Bronchial epithelial cell (primary cell): Measurements from ENCODE around the gene MORC2. TPM values are rescaled to one million over a fixed set of nuclear protein-coding genes. Genes with fewer than 3 reads are reported as not detected.

Source experiments
- total RNA-seq: library from RNA; depleted of rRNA; stranded (reverse); fragments of >200 nt; gene quantifications from 2 replicates; pipeline ENCODE4 v1.2.1, GENCODE V29; 2014

Gene MORC2
- total RNA-seq, 1 donor from 2014 or later: 12.6 TPM

Other genes starting within 250 kb of the MORC2 start
- gene TUG1, start 491 bp upstream of the MORC2 start, total RNA-seq: 24.5 and 34.9 TPM in 2 replicates
- 37.9 and 38.7 TPM in 2 replicates for gene SMTN, start 112.5 kb upstream of the MORC2 start, total RNA-seq
- 29.4 and 35.0 TPM in 2 replicates for gene SELENOM, start 138.8 kb upstream of the MORC2 start, total RNA-seq
- under 0.01 and 0.64 TPM in 2 replicates for gene INPP5J, start 154.2 kb upstream of the MORC2 start, total RNA-seq
- under 0.01 and 0.38 TPM in 2 replicates for gene PLA2G3, start 171.7 kb upstream of the MORC2 start, total RNA-seq
- 58.4 and 73.0 TPM in 2 replicates for gene RNF185, start 191.4 kb upstream of the MORC2 start, total RNA-seq
- 121 and 155 TPM in 2 replicates for gene LIMK2, start 243.5 kb upstream of the MORC2 start, total RNA-seq